ENCODE results near the gene NRXN3. TPM values are rescaled to one million over a fixed set of nuclear protein-coding genes. Genes with fewer than 3 reads are reported as not detected.

NRXN3 gene
- total and polyA plus RNA-seq, 2 of the 13 experiments (the other 11 are each of a cell fraction or from before 2014, with no cell fraction given), result 0.03 TPM; not detected in 1

DNA sequence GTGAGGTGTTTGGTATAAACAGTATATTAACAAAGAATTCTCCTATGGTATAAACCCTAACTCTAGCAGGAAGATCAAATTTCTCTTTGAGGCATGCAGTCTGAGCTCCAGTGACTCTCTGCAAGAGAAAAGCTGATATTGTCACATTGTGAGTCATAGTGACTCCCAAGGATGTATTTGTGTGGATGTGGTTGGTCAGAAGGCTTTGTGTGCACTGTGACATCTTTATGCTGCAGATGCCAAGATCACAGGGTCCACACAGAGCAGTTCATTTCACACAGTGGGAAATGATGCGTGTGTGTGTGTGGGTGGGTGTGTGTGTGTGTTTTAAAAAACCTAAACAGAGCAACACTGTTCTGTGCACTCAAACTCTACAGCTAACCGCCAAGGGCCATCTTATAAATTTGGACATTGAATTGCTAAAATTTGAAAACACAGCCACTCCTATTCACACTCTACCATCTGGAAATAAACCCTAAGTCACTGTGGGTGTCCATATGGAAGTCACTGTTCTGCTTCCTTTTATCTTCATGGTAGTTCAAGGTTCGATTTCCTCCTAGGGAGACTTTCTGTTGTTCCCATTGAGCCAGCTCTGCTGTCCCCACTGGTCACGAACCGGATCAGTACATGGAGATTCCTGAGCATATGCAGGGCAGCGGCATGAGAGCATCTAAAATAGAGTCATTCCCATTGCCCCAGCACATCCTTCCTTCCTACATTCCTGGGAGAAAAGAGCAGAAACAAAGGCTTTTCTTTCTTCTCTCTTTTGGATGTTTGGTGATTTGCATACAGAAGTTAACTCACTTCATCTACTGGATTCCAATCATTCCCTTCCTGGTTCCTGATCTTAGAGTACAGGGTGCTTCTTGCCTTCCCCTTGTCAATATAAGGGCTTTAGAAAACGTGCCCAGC is 1313.6 kb downstream of the NRXN3 start (continued):
- TF ChIP-seq ZNF256 (CRISPR knock-in tag; conservative IDR thresholded peaks at IDR 0.05) (no peak), ZEB1 (IDR thresholded peaks at IDR 0.05; ENCODE audit: insufficient replicate concordance, low read depth) (no peak), REL (CRISPR knock-in tag; conservative IDR thresholded peaks at IDR 0.05) (no peak), ZBTB7A (CRISPR knock-in tag; IDR thresholded peaks at IDR 0.05) (no peak), ATF6 (CRISPR knock-in tag; conservative IDR thresholded peaks at IDR 0.05) (no peak), ZNF547 (CRISPR knock-in tag; IDR thresholded peaks at IDR 0.05) (no peak)
- TF ChIP-seq, protein P1, sequence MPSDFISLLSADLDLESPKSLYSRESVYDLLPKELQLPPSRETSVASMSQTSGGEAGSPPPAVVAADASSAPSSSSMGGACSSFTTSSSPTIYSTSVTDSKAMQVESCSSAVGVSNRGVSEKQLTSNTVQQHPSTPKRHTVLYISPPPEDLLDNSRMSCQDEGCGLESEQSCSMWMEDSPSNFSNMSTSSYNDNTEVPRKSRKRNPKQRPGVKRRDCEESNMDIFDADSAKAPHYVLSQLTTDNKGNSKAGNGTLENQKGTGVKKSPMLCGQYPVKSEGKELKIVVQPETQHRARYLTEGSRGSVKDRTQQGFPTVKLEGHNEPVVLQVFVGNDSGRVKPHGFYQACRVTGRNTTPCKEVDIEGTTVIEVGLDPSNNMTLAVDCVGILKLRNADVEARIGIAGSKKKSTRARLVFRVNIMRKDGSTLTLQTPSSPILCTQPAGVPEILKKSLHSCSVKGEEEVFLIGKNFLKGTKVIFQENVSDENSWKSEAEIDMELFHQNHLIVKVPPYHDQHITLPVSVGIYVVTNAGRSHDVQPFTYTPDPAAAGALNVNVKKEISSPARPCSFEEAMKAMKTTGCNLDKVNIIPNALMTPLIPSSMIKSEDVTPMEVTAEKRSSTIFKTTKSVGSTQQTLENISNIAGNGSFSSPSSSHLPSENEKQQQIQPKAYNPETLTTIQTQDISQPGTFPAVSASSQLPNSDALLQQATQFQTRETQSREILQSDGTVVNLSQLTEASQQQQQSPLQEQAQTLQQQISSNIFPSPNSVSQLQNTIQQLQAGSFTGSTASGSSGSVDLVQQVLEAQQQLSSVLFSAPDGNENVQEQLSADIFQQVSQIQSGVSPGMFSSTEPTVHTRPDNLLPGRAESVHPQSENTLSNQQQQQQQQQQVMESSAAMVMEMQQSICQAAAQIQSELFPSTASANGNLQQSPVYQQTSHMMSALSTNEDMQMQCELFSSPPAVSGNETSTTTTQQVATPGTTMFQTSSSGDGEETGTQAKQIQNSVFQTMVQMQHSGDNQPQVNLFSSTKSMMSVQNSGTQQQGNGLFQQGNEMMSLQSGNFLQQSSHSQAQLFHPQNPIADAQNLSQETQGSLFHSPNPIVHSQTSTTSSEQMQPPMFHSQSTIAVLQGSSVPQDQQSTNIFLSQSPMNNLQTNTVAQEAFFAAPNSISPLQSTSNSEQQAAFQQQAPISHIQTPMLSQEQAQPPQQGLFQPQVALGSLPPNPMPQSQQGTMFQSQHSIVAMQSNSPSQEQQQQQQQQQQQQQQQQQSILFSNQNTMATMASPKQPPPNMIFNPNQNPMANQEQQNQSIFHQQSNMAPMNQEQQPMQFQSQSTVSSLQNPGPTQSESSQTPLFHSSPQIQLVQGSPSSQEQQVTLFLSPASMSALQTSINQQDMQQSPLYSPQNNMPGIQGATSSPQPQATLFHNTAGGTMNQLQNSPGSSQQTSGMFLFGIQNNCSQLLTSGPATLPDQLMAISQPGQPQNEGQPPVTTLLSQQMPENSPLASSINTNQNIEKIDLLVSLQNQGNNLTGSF (CRISPR knock-in tag; IDR thresholded peaks at IDR 0.05), result no peak

All from HepG2 (cell line).